GM23248 (cell line): Measurements from ENCODE around the gene ST8SIA6.

Source experiments
- EZH2 ChIP-seq: fragments of 200-600 bp; sonication (generic); IDR thresholded peaks from 2 replicates; pipeline ENCODE4 v1.6.1; 2018; ENCODE audit warnings: antibody characterized with exemption, mild to moderate bottlenecking; ENCODE audit not compliant: insufficient read depth, poor library complexity, severe bottlenecking
- EZH2phosphoT487 ChIP-seq: fragments of 200-600 bp; sonication (generic); IDR thresholded peaks from 2 replicates; pipeline ENCODE4 v1.6.1; 2018; ENCODE audit warnings: antibody characterized with exemption, moderate library complexity, mild to moderate bottlenecking, low read depth; ENCODE audit not compliant: insufficient read depth

- TF ChIP-seq EZH2 (no peak), EZH2phosphoT487 (no peak)
Observed at GRCh38 chr10:17289763-17290162, 164.6 kb downstream of the ST8SIA6 start.
